ENCODE data around the gene PHLDA1.
A peak's percentile ranks its signal among the peaks of the same experiment; 100 is the strongest.

The PHLDA1 gene

DNA sequence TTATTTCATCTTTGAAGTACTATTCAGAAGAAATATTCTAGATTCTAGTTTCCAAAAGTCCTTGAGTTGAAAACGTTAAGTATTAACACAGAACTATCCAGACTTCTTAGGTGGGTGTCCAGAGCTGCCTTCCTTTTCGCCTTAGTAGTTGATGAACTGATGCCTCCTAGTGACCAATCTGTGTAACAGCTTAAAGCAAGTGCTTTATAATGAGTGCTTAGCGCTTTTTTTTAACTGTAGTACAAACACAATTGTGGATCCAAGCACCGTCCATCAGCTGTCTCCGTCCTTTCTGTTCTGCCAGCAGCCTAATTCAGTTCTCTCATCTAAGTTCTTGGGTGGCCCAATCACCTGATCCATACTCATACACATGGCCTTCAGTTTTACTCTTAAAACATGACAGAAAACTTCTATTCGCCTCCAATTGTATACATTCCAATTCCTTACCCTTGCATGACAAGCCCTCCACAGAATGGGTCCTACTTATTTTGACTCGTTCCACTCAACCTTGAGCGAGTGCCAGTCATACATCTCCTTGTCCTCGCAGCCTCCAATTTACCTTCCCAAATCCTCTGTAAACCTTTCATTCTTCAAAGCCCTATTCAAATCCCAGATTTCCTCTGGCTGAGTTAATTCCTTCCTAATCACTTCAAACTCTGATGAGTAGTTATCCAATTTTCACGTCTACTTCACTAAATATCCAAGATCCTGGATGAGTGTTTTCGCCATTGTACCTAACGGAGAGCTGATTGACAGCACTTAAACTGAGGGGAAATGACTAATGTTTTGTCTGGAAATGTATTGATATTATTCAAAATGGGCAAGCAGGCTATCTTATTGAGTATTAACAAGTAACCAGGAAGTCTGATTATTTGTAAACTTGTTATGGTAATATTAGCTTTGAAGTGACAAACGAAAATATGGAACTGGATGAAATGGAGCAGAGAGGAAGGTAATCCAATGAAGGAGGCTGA lies 5.8 kb upstream of the PHLDA1 start:
- peak; percentile 81 for DNase-seq (ENCODE audit: low spot score)

DNA sequence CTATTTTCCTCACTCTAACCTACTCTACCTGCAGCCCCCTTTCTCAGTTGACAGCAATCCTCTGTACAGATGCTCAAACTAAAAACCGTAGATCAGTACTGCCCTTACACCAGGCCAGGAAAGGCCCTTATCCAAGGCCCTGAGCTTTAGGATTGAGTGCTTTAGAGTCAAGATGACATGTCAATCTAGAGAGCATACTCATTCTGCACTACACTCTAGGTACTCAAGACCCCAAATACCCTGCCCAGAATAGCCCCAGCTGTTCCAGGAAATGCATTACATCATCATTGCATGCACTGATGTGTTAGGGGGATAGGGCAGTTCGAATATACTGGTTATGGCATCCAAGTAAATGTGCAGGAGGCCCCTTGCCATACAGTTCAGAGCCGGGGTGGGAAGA lies 3.5 kb upstream of the PHLDA1 start:
- DNase-seq (ENCODE audit: low spot score): no peak

DNA sequence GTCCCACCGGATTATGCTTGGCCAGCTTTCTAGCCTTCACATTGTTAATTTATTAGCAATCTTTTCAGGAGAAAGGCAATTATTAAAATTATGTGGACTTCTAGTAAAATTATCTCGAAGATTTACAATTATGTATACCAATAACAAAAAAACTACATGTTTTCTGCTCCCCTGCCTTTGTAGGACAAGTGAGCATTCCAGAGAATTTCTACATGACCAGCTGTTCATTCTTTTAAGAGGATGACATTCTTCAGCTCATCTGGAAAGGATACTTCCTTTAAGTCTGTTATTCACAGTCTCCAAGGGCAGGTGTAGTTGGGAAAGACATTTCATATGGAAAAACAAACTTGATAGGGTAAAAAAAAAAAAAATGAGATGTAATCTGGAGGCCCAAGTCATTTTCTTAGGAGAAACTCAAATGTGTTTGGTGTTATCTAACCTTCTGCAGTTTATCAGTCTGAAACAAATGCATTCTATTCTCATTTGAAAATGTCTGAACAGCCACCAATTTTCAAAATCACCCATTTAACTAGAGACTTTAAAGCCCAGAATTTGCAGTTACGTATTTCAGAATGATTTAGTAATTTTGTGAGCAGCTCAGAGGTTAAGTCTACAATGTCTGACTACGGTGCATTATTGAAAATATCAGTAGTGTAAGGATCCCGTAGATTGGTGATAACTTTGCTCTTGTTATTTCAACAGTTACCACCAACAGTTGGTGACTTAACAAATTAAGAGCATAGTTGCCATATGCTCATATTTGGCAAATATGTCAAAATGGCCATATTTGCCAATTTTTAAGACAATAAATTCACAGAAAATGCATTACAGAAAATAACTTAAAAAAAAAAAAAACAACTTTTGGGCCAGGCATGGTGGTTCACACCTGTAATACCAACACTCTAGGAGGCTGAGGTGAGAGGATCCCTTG lies 1.8 kb upstream of the PHLDA1 start:
- DNase-seq (ENCODE audit: low spot score): no peak

DNA sequence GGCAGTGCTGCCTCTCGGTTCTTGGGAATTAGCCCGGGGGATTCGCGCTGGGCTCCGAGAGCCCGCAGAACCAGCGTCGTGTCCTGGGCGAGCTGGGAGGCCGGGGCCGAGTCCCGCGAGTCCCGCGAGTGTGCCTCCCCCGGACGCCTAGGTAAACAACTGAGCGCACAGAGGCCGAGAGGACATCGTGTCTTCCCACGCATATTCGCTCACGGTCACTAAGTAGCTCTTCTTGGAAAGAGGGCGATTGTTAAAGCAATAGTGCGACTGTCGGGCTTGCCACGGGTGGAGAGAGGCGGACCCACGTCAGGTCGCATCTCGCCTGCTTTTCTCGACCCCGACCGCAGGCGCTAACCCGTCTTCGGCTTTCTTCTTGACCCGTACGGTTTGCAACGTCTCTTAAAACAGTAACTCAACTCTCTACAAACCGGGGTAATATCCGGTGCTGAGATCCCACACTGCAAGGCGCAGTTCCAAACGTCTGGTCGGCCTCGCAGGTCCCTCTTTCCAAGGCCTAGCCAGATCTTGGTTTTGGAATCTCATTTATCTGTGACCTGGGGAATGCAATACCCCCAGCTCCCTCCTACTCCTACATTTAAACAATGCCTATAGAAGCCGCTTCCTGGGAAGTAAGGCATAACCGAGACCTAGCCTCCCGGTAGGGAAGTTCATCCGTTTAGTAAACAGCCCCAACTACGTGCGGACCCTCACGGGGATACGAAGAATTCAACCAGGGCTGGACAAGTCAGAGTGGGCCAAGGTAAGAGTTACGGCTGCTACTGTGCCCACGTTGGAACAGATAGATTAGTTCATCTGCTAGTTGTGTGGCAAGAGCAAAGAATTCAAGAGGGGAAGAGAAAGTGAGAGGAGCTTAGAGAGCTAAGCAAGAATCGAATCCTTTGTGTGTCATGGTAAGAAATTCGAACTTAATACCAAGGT lies 736 bp upstream of the PHLDA1 start:
- peak; percentile 42 for DNase-seq (ENCODE audit: low spot score)

DNA sequence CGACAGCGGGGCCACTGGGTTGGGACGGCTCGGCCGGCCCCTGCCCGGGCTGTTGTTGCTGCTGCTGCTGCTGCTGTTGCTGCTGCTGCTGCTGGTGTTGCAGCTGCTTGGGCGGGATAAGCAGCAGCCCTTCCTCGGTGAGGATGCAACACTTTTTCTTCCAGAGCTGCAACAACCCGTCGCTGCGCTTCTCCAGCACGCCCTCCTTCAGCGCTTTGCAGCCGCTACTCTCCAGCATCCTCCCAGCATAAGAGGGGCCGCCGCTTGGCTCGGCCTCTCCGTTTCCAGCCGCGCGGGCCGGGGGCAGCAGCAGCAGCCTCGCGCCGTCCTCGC lies 529 bp downstream of the PHLDA1 start:
- DNase-seq (ENCODE audit: low spot score): no peak

DNA sequence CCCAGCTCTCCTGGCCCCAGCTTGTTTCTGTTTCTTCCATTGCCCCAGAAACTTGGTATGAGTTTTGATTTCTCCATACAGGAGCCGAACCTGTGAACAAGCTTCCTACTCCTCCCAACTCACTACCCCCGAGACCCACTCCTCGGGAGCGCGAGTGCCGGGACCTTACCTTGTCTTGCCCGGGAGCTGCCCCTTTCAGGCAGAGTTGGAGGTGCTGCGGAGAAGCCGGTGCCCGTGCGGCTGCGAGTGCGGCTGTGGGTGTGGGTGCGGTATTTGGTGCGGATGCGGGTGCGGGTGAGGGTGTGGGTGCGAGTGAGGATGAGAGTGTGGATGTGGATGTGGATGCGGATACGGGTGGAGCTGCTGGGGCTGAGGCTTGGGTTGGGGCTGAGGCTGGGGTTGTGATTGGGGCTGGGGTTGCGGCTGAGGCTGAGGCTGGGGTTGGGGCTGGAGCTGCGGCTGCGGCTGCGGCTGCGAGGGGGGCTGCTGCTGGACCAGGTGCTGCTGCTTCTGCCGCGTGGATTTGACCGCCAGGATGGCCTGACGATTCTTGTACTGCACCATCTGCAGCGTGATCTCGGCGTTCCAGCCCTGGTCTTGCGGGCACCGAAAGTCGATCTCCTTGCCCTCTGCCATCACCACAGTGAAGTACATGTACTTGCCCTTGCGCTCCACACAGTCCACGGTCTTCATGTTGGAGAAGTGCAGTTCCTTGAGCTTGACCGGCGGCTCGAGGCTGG lies 1.1 kb downstream of the PHLDA1 start:
- DNase-seq (ENCODE audit: low spot score): peak; percentile 62

DNA sequence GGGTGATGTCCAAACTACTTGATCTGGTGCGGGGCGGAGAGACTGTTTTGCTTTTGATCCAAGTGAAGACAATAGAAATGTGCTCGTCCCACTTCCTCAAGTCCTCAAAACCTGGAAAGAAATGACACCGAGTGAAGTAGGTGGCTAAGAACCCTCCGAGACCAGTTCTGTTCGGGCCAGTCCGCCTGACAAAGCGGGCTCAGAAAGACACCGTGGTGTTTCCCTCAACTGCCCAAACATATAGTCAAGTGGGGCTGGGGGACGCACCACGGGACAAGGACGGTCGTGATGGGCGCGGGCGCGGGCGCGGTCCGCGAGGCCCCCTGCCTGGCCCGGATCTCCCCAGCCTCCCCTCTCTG lies 1.6 kb downstream of the PHLDA1 start:
- no peak for DNase-seq (ENCODE audit: low spot score)

DNA sequence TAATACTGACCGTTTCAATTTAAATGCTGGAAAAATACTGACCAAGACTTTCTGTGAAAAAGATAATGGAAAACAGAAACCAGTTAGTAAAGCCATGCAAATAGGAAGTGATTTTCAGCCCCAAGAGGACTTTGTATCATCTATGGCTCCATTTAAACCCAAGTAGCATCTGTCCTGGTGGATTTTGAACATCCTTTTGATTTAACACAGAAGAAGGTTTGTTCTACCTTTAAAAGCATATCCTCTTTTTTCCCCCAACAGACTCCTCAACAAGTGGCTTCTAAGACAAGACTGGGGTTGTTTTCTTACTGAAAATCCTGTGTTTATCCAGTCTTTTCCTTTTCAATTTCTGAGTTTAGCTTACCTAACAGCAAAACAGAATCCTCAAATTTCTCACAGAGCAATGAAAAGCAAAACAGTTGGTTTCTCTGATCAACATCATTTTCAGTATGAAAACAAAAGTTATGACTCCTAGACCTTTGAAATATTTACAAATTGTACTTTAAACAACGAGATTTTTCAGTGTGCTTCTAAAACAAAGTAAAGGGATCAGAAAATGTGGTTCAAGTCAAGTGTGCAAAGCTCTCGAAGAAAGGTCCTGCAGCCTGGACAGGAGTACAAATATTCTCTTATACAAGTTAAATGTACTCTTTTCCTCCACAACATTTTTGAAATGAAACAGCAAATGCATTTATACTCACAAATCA lies 2.9 kb downstream of the PHLDA1 start:
- DNase-seq (ENCODE audit: low spot score): no peak

DNA sequence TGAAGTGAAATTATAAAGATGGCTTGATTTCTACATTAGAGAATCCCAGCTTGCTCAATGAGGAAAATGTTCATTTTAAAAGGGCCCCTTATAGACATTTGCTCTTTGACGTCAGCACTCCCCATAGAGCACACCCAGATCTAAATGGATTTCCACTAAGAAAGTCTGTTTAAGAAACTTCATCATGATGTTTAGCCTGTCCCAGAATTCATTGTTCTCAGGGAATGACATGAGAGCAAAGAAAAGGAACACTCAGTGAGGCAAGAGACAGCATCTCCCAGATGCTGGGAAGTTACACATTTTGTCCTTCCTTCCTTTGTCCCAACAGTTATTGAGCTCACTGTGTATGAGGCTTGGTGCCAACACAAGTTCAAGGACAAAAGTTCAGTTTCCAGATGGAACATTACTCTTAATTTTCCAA lies 4.9 kb downstream of the PHLDA1 start:
- no peak for DNase-seq (ENCODE audit: low spot score)

DNA sequence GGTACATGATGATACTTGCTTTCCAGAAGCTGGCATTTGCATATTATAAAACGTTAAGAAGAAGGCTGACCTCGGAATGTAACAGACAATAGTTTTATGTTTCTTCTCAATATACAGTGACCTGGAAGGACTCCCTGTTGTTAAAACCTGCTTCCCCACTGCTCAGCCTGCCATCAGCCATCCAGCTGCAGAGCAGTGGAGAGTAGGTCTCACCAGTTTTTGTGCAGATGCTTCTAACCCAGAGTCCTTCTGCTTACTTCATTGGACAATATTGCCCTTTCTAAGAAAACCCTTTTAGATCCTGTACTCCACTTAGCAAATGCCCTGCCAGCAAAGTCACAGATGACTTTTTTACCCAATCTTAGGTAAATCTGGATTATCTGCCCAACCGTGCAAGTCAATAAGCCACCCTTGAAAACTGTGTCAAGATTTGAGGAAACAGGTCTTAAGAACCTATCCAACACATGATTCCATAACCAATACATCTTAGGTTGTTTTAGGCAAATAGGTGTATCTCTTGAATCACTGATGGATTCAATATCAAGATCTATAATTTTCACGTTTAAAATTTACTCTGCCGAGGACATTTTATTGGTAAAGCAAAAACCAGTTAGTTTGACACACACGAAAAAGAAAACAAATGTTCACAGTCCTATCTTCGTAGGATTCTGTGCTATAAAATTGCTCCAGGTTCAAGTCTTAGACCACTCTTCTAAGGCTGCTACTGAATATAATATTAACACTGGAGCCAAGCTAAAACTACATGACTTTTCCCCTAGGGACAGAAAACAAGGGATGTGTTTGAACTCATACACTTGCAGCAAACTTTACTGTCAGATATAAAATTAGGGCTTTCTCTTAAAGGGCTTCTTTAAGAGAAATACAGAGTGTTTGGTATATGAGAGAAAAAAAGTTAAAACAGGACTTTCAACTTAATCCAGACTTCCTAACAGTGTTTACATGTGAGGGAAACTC lies 5.7 kb downstream of the PHLDA1 start:
- no peak for DNase-seq (ENCODE audit: low spot score)

DNA sequence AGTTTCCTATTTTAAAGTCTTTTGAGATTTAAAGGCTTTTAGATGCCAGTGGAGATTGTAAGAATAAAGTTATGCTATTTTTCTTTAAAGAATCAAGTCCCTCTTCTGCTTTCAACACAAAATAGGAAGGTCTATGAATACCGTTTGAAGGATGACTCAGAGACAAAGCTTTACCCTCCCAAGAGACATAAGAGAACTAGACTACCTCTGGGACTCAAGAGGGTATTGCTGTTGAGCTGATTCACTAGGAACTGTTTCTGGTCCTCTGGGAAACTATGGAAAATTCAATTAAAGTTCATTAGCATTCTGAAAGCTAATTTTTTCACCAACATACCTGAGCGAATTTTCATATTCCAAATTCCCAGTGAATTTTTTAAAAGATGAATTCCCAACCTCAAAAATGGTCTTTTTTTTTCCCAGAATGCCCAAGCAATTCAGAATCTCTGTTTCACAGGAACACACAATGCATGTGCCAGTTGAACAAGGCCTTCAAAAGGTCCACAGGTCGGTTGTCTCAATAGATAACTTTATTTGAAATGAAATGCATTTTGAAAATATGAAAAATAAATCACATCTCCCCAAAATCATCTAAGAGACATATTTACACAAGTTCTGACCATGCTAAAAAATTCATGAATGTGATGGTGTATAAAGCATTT lies 6.5 kb downstream of the PHLDA1 start:
- no peak for DNase-seq (ENCODE audit: low spot score)

DNA sequence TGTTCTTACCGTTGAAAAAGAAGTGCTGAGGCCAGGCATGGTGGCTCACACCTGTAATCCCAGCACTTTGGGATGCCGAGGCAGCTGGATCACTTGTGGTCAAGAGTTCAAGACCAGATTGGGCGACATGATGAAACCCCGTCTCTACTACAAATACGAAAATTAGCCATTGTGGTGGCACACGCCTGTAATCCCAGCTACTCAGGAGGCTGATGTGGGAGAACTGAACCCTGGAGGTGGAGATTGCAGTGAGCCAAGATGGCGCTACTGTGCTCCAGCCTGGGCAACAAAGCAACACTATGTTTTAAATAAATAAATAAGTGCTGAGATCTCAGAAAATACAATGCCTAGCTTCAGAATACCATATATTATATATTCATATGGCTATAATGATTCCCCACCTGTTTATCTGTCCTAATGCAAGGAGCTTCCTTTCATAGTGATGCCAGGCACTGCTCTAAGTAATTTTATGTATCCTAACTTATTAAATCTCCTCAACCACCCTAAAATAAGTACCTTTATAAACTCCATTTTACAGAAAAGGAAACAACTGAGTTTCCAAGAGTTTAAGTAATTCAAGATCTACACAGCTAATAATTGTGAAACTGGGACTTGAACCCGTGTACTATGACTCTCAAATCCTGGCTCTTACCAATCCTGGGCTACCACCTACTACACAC lies 7.3 kb downstream of the PHLDA1 start:
- DNase-seq (ENCODE audit: low spot score): no peak

DNA sequence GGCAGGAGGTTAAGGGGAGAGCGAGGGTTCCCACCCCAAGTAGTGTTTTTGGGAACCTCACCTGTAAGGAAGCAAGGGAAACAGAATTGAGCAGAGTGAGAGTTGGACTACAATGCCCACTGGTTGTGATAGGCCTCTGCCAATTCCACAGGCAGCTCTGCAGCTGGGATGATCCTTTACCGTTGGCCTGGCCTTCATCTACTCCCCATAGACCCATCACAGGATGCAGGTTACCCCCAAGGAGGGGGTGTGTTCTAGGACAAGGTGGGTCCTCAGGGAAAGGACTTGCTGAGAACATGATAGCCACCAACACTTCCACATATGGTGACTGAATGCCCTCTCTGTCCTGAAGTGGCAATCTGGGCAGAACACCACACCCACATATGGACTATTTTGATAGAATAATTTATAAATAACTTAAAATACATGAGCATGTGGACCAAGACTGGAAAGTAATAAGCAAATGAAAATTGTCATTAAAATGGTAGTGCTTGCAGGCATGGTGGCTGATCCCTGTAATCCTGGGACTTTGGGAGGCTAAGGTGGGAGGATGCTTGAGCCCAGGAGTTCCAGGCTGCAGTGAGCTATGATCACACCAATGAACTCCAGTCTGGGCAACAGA lies 8.4 kb downstream of the PHLDA1 start:
- no peak for DNase-seq (ENCODE audit: low spot score)

DNA sequence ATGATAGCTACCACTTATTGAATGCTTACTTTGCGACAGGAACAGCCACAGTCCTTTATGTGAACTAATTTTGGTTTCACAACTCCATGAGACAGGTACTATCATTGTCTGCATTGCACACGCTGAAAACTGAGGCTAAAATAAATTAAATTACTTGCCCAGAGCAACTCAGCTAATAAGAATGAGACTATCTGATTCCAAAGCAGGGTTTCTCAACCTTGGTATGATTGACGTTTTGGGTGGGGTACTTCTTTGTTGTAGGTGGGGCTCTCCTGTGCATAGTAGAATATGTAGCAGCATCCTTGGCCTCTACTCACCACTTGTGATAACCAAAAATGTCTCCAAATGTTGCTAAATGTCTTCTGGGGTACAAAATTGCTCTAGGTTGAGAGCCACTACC lies 9.1 kb downstream of the PHLDA1 start:
- no peak for DNase-seq (ENCODE audit: low spot score)

DNA sequence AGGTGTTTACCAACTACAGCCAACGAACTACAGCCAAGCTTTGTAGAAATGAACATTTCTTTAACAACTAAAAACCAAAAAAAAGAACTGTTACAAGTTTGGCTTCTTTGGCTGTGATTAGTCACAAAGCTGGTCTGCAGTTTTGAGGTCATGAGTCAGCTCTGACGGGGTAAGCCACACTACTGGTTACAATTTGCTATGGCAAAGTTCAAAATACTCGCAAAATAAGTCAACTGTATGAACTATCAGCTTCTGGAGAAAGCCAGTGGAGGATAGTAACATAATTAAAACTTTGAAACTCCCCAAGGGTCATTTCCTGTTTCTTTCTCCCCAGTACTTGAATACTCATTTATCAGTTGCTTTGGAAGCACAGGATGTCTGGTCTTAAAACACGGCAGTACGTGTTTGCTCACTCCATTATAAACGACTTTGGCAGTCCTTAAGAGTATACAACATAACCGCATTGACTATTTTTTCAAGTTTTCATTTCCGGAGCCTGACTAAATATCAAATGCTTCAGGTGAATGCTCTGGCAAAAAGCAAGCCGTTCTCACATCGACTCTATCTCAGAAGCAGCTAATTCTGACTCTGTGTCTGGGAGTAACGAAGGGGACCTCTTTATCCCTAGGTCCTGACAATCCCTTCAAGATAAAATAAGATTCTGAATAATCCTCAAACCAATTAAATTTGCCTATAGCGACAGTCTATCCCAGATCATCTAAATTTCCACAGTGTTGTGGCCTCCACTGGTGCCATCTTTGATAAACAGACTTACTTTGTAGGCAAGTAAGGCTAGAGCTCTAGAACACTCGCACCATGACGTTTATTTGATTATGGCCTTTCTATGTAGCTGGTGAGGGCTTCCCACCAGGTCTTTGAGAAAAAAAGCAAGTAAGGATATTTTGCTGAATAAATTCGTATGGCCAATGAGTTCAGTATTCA lies 10.6 kb downstream of the PHLDA1 start:
- peak; percentile 90 for DNase-seq (ENCODE audit: low spot score)

DNA sequence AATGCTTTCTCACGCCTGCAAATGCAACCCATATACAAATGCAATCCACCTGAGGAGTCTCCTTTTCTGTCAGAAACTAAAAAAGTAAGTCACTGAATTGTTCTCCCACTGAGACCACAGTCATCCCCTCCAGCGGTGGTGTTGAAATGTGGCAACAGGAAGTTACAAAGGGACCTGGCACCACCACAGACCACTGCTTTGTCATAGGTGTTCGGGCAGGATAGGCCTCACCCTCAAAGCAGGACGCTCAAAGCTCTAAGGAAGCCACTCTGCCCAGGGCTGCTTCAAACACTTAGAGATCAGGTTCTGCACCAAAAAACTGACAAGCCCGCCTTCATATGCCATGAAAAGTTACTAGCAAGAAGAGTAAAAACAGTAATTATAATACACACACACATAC lies 11.3 kb downstream of the PHLDA1 start:
- peak; percentile 84 for DNase-seq (ENCODE audit: low spot score)

DNA sequence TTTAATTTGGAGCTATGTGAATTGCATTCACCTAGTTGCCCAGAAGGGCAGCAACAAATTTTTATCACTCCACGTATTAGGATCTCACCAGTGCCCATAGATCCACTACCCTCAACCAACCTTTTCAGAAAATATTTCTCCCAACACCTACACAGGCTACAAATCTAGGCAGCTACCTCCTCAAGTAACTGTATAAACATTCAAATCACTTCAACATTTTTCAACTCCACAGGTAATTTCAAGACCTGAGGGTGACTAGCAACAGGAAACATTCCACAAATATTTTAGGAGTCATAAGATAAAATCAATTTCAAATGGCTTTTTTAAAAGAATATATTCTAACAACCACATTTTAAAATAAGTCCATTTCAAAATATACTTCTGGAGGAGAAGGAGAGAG lies 12.9 kb downstream of the PHLDA1 start:
- no peak for DNase-seq (ENCODE audit: low spot score)
